HG02763 (cell line): ENCODE measurements around the gene GABRD.

Experiments used
- ATAC-seq: cut with Tn5 transposase; IDR thresholded peaks from one replicate; pipeline ENCODE4 v1.9.1; 2021; ENCODE audit warnings: mild to moderate bottlenecking, moderate library complexity; ENCODE audit not compliant: unreplicated experiment

GABRD gene

GRCh38 chr1:1985375-1986050, 33.6 kb upstream of the GABRD start:
- no peak for ATAC-seq

GRCh38 chr1:1986451-1987141, 32.5 kb upstream of the GABRD start:
- ATAC-seq = no peak

- no peak for ATAC-seq
Observed at GRCh38 chr1:1987142-1987510, 32.0 kb upstream of the GABRD start.

GRCh38 chr1:1988061-1988945, 30.8 kb upstream of the GABRD start:
- ATAC-seq = no peak

- ATAC-seq = no peak
Observed at GRCh38 chr1:1989102-1989542, 30.0 kb upstream of the GABRD start.

- ATAC-seq = no peak
Observed at GRCh38 chr1:1989789-1990188, 29.4 kb upstream of the GABRD start.

- ATAC-seq = no peak
Observed at GRCh38 chr1:1990222-1990621, 28.9 kb upstream of the GABRD start.

- ATAC-seq = no peak
Observed at GRCh38 chr1:1994536-1994935, 24.6 kb upstream of the GABRD start.

GRCh38 chr1:1996207-1996651, 22.9 kb upstream of the GABRD start:
- ATAC-seq = no peak

- no peak for ATAC-seq
Observed at GRCh38 chr1:1997576-1997975, 21.6 kb upstream of the GABRD start.

GRCh38 chr1:2000432-2000831, 18.7 kb upstream of the GABRD start:
- ATAC-seq = no peak

GRCh38 chr1:2000850-2001249, 18.3 kb upstream of the GABRD start:
- ATAC-seq = no peak

- no peak for ATAC-seq
Observed at GRCh38 chr1:2001773-2002411, 17.3 kb upstream of the GABRD start.

GRCh38 chr1:2003541-2004131, 15.5 kb upstream of the GABRD start, which contains the start of gene CFAP74:
Gene CFAP74, minus strand, starts transcription at chr1:2003786. Its CDS starts 12,830 bp downstream, at chr1:1990956.
- ATAC-seq = no peak

- ATAC-seq = no peak
Observed at GRCh38 chr1:2004856-2005255, 14.3 kb upstream of the GABRD start.

GRCh38 chr1:2009101-2010053, 9.8 kb upstream of the GABRD start:
- no peak for ATAC-seq

- ATAC-seq = no peak
Observed at GRCh38 chr1:2014181-2014580, 5.0 kb upstream of the GABRD start.

GRCh38 chr1:2014741-2015735, 4.1 kb upstream of the GABRD start:
- ATAC-seq = no peak
